PC-9 (cell line): ENCODE measurements around the gene CDK9. TPM values are rescaled to one million over a fixed set of nuclear protein-coding genes. Genes with fewer than 3 reads are reported as not detected.
"Not testable (repeated sequence)": the region's sequence is repeated elsewhere in the genome, so short reads cannot be mapped to it uniquely, and the experiment has no call there.

Experiments
- BruUV-seq: library from RNA; stranded (reverse); fragments of 400-500 nt; replicated peaks from 2 replicates; lab custom pipeline; 2021; lab: Mats Ljungman, UMichigan
- CTCF ChIA-PET: fragments of 300-600 bp; sonication (Branson Sonifier 250); formaldehyde crosslinking; loops from one replicate; lab custom pipeline; 2022; ENCODE audit warnings: antibody characterized with exemption; lab: Charles Lee
- POLR2A ChIA-PET: fragments of 300-600 bp; sonication (Branson Sonifier 250); formaldehyde crosslinking; loops from one replicate; lab custom pipeline; 2022; ENCODE audit warnings: antibody characterized with exemption; ENCODE audit not compliant: unreplicated experiment; lab: Charles Lee
- DNase-seq, 2 experiments: peaks; one replicate each; pipeline versions ENCODE4 v3.0.0 to v3.0.0-alpha.2; 2015 to 2022; ENCODE audit warnings: mixed read lengths in 1 of 2
- H2AFZ ChIP-seq: fragments of 200-600 bp; sonication (generic); 2 replicates; pipeline ENCODE4 v1.8.1; 2017; ENCODE audit warnings: antibody characterized with exemption
- H3F3A ChIP-seq: fragments of 200-600 bp; sonication (generic); 2 replicates; pipeline ENCODE4 v1.8.1; 2017; ENCODE audit warnings: antibody characterized with exemption, mild to moderate bottlenecking, low read depth; ENCODE audit not compliant: insufficient read depth
- H3K27ac ChIP-seq: fragments of 200-600 bp; sonication (generic); 2 replicates; pipeline ENCODE4 v1.6.1; 2016; ENCODE audit warnings: mixed run types
- H3K27me3 ChIP-seq: fragments of 200-600 bp; sonication (generic); 2 replicates; pipeline ENCODE4 v1.6.1; 2016; ENCODE audit warnings: low read depth, mixed run types; ENCODE audit not compliant: insufficient read depth
- H3K36me3 ChIP-seq: fragments of 200-600 bp; sonication (generic); 2 replicates; pipeline ENCODE4 v1.6.1; 2016; ENCODE audit warnings: low read depth, mixed run types
- H3K4me1 ChIP-seq: fragments of 200-600 bp; sonication (generic); replicated peaks from 2 replicates; pipeline ENCODE4 v1.6.1; 2016; ENCODE audit warnings: mixed run types; ENCODE audit not compliant: insufficient read depth
- H3K4me2 ChIP-seq: fragments of 200-600 bp; sonication (generic); 2 replicates; pipeline ENCODE4 v1.6.1; 2017; ENCODE audit warnings: mixed run types
- H3K4me3 ChIP-seq: fragments of 200-600 bp; sonication (generic); 2 replicates; pipeline ENCODE4 v1.6.1; 2016; ENCODE audit warnings: mixed run types
- H3K79me2 ChIP-seq: fragments of 200-600 bp; sonication (generic); 2 replicates; pipeline ENCODE4 v1.6.1; 2017; ENCODE audit warnings: low read depth, mixed run types
- H3K9me2 ChIP-seq: fragments of 200-600 bp; sonication (generic); 2 replicates; pipeline ENCODE4 v1.8.1; 2017; ENCODE audit warnings: mild to moderate bottlenecking; ENCODE audit not compliant: insufficient read depth
- H3K9me3 ChIP-seq: fragments of 200-600 bp; sonication (generic); 2 replicates; pipeline ENCODE4 v1.8.1; 2016; ENCODE audit warnings: low read depth; ENCODE audit not compliant: insufficient read depth
- H4K20me1 ChIP-seq: fragments of 200-600 bp; sonication (generic); 2 replicates; pipeline ENCODE4 v1.8.1; 2017; ENCODE audit not compliant: insufficient read depth
- CTCF ChIP-seq: fragments of 200-600 bp; sonication (generic); conservative IDR thresholded peaks from 2 replicates; pipeline ENCODE4 v1.6.1; 2017; ENCODE audit warnings: mixed run types, antibody characterized with exemption, mild to moderate bottlenecking, moderate library complexity
- EZH2 ChIP-seq: fragments of 200-600 bp; sonication (generic); IDR thresholded peaks from 2 replicates; pipeline ENCODE4 v1.8.0; 2017; ENCODE audit warnings: antibody characterized with exemption, low read depth
- intact Hi-C: fragments of 100-400 bp; cut with micrococcal nuclease; formaldehyde crosslinking; loops from one replicate; pipeline ENCODE4 v1.10.0; 2022; ENCODE audit not compliant: unreplicated experiment
- total RNA-seq: library from RNA; stranded (reverse); gene quantifications from 2 replicates; pipeline ENCODE4 v1.2.3, GENCODE V29; 2021

CDK9 gene
- total RNA-seq, 1 experiment from 2014 or later, result 93.8 TPM

DNA sequence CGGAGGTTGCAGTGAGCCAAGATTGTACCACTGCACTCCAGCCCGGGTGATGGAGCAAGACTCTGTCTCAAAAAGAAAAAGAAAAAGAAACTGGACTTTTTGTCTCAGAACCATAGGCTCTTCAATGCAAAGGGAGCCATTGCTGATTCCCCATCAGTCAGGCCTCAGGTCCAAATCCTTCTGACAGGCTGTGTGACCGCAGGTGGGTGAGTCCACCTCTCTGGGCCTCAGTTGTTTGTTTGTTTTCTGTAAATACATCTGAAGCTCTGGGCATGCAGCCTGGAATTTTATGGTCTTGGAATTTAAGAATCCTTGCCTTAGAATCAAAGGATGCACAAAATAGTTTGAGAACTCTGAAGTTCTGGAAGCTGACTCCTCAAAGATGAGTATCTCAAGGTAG is 29.6 kb upstream of the CDK9 start:
- no peaks in the 10 kb centered on the region; the same call in 1 of the 2 replicates for H3F3A ChIP-seq
- no peaks in the 10 kb centered on the region for H3K36me3 ChIP-seq
- H3K27me3 ChIP-seq, result peaks cover 54% of the 10 kb centered on the region
- BruUV-seq, result no TSS peak
- no peaks in the 10 kb centered on the region for H3K4me1 ChIP-seq
- no peak for DNase-seq
- no peaks in the 10 kb centered on the region for H4K20me1 ChIP-seq
- H2AFZ ChIP-seq, result no peak overlapping the region
- H3K9me2 ChIP-seq, result no peaks in the 10 kb centered on the region
- intact Hi-C loops, result no loop called here
- H3K79me2 ChIP-seq, result no peaks in the 10 kb centered on the region
- POLR2A ChIA-PET, result interaction anchor here (0.6 kb wide), 1 partner anchor 50 kb away, joined by 3 read pairs; no protein-coding TSS in a partner anchor
- CTCF ChIA-PET, result interaction anchor here (0.9 to 1.0 kb wide), 2 partner anchors 9 to 362 kb away, joined by 3 to 4 read pairs; no protein-coding TSS in a partner anchor
- H3K4me2 ChIP-seq, result no peak overlapping the region
- no peak for TF ChIP-seq CTCF
- no peak for TF ChIP-seq EZH2
- H3K4me3 ChIP-seq, result no peak overlapping the region
- H3K9me3 ChIP-seq, result no peaks in the 10 kb centered on the region
- no peak overlapping the region for H3K27ac ChIP-seq

DNA sequence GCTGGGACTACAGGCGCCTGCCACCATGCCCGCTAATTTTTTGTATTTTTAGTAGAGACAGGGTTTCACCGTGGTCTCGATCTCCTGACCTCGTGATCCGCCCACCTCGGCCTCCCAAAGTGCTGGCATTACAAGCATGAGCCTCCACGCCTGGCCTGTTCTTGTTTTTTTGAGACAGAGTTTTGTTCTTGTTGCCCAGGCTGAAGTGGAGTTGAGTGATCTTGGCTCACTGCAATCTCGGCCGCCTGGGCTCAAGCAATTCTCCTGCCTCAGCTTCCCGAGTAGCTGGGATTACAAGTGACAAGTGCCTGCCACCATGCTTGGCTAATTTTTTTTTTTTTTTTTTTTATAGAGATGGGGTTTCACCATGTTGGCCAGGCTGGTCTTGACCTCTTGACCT is 29.1 kb upstream of the CDK9 start:
- H3K4me3 ChIP-seq, H3F3A ChIP-seq, H3K9me3 ChIP-seq, H3K79me2 ChIP-seq, H3K4me1 ChIP-seq, H3K27ac ChIP-seq, H2AFZ ChIP-seq, H3K9me2 ChIP-seq, H3K4me2 ChIP-seq, DNase-seq, H4K20me1 ChIP-seq, H3K36me3 ChIP-seq, BruUV-seq, intact Hi-C loops: not testable (repeated sequence)
- H3K27me3 ChIP-seq, result peaks cover 59% of the 10 kb centered on the region
- ChIA-PET POLR2A (interaction anchor here (0.6 kb wide), 1 partner anchor 50 kb away, joined by 3 read pairs; no protein-coding TSS in a partner anchor), CTCF (interaction anchor here (0.6 to 0.9 kb wide), 2 partner anchors 41 to 361 kb away, joined by 4 to 5 read pairs; no protein-coding TSS in a partner anchor)

DNA sequence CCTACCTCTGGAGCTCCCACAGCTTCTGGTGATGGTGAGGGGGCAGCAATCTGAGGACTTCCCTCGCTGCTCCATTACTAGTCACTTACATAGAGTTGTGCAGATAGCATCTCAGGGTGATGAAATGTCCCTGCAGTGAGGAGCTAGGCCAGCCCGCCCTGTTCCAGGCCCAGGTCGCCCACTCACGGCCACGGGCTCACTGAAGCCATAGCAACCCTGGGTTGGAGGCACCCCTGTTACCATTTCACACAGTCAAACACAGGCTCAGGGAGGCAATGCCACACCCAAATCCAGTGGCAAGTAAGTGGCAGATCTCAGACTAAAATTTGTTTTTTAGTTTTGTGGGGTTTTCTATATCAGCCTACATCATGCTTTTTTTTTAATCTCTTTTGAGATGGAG is 27.0 kb upstream of the CDK9 start:
- no peak for TF ChIP-seq EZH2
- TF ChIP-seq CTCF, result no peak
- Histone ChIP-seq H3F3A (no peaks in the 10 kb centered on the region; the same call in 1 of the 2 replicates), H3K4me2 (no peak overlapping the region), H3K9me3 (no peaks in the 10 kb centered on the region), H3K36me3 (no peaks in the 10 kb centered on the region), H3K4me1 (no peaks in the 10 kb centered on the region), H3K4me3 (no peak overlapping the region), H3K27ac (no peak overlapping the region), H2AFZ (no peak overlapping the region), H3K27me3 (peaks cover 59% of the 10 kb centered on the region), H3K9me2 (no peaks in the 10 kb centered on the region), H3K79me2 (no peaks in the 10 kb centered on the region), H4K20me1 (no peaks in the 10 kb centered on the region)
- POLR2A ChIA-PET, result no interaction called here
- intact Hi-C loops, result no loop called here
- CTCF ChIA-PET, result interaction anchor here (0.6 kb wide), 1 partner anchor 111 kb away, joined by 3 read pairs; no protein-coding TSS in a partner anchor
- DNase-seq, result no peak
- no TSS peak for BruUV-seq

DNA sequence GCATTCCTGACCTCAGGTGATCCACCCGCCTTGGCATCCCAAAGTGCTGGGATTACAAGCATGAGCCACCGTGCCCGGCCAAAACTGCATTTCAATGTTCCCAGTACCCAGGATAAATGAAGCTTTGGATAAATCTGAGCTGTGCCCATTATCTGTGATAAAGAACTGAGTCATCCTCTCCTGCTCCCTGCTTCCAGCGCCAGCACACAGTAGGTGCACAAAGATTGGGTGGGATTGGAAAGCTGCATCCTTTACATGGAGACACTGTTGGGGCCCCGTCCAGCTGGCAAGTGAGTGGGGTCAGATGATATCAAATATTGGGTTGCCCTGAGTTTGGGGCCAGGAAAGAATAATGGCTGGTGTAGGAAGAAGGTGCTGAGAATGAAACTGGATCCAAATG is 24.8 kb upstream of the CDK9 start:
- Histone ChIP-seq H3K4me1 (no peaks in the 10 kb centered on the region), H3K79me2 (no peaks in the 10 kb centered on the region), H3K4me3 (no peak overlapping the region), H4K20me1 (no peaks in the 10 kb centered on the region), H3K4me2 (no peak overlapping the region), H2AFZ (no peak overlapping the region), H3F3A (no peaks in the 10 kb centered on the region), H3K9me2 (no peaks in the 10 kb centered on the region), H3K27ac (no peak overlapping the region), H3K36me3 (no peaks in the 10 kb centered on the region), H3K9me3 (no peaks in the 10 kb centered on the region), H3K27me3 (peaks cover 43% of the 10 kb centered on the region)
- no TSS peak for BruUV-seq
- TF ChIP-seq CTCF, result no peak
- no peak for TF ChIP-seq EZH2
- DNase-seq, result no peak
- intact Hi-C loops, result no loop called here
- ChIA-PET CTCF (interaction anchor here (0.6 kb wide), 2 partner anchors 11 to 16 kb away, joined by 3 to 4 read pairs; no protein-coding TSS in a partner anchor), POLR2A (no interaction called here)
